ENCODE data around the gene SLC38A9.

DNA sequence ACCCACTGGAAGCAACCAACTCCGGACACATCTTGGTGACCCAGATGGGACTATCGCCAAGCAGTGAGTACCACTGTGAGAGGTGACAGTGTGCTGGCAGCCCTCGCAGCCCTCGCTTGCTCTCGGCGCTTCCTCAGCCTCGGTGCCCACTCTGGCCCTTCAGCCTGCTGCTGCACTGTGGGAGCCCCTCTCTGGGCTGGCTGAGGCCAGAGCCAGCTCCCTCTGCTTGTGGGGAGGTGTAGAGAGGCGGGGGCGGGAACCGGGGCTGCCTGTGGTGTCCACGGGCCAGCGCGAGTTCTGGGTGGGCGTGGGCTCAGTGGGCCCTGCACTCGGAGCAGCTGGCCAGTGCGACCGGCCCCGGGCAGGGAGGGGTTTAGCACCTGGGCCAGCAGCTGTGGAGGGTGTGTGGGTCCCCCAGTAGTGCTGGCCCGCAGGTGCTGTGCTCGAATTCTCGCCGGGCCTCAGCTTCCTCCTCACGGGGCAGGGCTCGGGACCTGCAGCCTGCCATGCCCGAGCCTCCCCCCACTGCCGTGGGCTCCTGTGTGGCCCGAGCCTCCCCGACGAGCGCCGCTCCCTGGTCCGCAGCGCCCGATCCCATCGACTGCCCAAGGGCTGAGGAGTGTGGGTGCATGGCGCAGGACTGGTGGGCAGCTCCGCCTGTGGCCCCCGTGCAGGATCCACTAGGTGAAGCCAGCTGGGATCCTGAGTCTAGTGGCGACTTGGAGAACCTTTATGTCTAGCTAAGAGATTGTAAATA, 98.8 kb downstream of the SLC38A9 start:
- TF ChIP-seq REST (IDR thresholded peaks at IDR 0.05) (no peak), NFE2L2 (conservative IDR thresholded peaks at IDR 0.05; ENCODE audit: low read length) (no peak), POLR2A (IDR thresholded peaks at IDR 0.05; ENCODE audit: low read length) (no peak), EP300 (IDR thresholded peaks at IDR 0.05) (no peak), CTCF (IDR thresholded peaks at IDR 0.05) (no peak), BHLHE40 (IDR thresholded peaks at IDR 0.05; ENCODE audit: low read depth, low read length) (no peak), HOXB5 (CRISPR knock-in tag; IDR thresholded peaks at IDR 0.05) (no peak), HDAC2 (IDR thresholded peaks at IDR 0.05) (no peak), RCOR1 (IDR thresholded peaks at IDR 0.05; ENCODE audit: low read depth, low read length) (no peak)

Data from A549 (cell line).